ENCODE data around the gene SH3BP4.

SH3BP4 gene

DNA sequence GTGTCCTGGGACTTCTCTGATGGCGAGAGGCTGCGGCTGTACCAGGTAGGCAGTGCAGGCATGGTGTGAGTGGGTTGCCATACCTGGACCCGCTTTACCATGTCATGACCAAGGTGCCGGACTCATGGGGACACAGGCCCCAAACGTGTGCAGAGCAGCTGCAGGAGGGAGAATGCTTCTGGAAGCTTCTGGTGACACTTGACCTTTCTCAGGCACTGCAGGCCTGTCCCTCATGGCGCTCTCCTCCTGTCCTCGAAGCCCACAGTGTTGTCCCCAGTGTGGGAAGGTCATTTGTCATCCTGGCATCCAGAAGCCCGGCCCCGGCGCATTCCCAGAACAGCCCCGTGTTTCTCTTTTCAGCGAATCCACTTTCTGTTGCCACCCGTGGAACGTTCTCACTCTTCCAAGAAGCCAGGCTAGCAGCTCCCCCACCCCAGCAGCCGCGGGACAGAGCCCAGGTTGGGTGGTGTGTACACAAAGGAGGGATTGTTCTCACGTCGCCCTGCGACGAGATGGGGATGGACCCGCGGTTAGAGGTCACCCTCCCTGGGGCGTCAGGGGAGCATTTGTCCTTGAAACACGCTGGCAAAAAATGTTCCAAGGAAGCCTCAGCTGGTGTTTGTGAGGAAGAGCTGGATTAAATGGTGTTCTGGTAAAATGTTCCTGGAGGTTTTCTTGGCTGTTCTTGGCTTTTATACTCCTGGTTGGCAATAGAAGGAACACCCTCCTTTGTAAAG is 43.7 kb downstream of the SH3BP4 start:
- H3K4me3 ChIP-seq (ENCODE audit: control insufficient read depth, low read depth, low read length) = no peak overlapping the region
- TF ChIP-seq, protein P1, sequence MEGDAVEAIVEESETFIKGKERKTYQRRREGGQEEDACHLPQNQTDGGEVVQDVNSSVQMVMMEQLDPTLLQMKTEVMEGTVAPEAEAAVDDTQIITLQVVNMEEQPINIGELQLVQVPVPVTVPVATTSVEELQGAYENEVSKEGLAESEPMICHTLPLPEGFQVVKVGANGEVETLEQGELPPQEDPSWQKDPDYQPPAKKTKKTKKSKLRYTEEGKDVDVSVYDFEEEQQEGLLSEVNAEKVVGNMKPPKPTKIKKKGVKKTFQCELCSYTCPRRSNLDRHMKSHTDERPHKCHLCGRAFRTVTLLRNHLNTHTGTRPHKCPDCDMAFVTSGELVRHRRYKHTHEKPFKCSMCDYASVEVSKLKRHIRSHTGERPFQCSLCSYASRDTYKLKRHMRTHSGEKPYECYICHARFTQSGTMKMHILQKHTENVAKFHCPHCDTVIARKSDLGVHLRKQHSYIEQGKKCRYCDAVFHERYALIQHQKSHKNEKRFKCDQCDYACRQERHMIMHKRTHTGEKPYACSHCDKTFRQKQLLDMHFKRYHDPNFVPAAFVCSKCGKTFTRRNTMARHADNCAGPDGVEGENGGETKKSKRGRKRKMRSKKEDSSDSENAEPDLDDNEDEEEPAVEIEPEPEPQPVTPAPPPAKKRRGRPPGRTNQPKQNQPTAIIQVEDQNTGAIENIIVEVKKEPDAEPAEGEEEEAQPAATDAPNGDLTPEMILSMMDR (IDR thresholded peaks at IDR 0.05; ENCODE audit: control insufficient read depth, insufficient read depth, low read depth, low read length, missing control alignments) = no peak

DNA sequence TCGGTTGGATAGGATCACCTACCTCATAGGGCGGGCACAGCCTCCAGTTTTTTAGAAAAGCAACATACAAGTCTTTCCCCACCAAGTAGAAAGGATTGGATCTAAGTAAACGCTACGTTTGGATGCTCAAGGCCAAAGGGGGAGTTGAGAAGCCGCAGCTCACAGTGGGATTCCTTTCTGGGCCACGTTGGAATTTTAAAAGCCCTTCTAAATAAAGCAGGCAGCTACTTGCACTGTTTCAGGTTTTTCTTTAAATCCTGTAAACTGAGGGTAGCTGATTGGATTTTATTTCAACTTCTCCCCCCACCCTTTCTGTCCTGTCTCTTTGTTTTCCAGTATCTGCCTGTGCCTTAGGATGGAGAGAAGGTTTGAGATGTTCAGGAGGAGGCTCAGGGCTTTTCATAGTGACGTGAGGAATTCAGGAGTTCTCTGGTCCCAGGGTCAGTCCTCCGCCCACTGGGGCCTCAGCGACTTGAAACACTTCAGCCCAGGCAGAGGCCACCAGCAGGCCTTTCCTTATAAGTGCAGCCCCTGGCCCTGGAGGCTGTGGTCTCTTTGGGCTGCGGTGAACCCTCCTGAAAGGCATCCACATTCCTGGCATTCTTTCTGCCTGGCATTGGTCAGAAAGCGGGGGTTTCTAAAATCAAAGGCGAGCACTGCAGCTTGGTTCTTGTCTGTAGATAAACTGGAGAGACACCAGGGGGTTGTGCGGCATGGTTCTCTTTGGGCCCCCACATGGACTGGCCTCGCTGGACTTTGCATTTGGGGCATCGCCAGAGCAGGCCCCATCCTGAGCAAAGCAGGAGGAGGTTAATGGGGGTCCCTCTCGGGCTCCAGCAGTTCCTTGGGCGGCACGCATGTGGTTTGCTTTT is 44.5 kb downstream of the SH3BP4 start:
- H3K4me3 ChIP-seq (ENCODE audit: control insufficient read depth, low read depth, low read length) = no peak overlapping the region
- TF ChIP-seq, protein P1 (IDR thresholded peaks at IDR 0.05; ENCODE audit: control insufficient read depth, insufficient read depth, low read depth, low read length, missing control alignments) = peak; percentile 11
- peak; percentile 25 for DNase-seq (ENCODE audit: low read depth)

More for the DNA sequence above, 43.7 kb downstream of the SH3BP4 start:
- DNase-seq (ENCODE audit: low read depth) = no peak

DNA sequence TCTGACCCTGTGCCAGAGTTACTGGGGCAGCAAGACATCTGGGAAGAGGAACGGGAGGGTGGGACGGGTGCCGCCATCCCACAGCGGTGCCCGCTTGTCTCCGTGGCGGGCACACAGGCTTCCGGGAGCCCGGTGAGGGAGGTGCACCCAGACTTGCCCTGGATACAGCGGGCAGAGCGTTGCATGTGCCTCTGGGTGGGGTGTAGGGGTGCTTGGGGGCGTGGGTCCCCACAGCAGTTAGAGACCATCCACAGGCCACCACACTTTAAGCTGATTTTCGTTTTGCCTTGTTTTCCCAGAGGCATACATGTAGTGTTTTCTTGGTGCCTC is 45.1 kb downstream of the SH3BP4 start:
- no peak overlapping the region for H3K4me3 ChIP-seq (ENCODE audit: control insufficient read depth, low read depth, low read length)
- DNase-seq (ENCODE audit: low read depth) = no peak
- TF ChIP-seq, protein P1 (IDR thresholded peaks at IDR 0.05; ENCODE audit: control insufficient read depth, insufficient read depth, low read depth, low read length, missing control alignments) = no peak

DNA sequence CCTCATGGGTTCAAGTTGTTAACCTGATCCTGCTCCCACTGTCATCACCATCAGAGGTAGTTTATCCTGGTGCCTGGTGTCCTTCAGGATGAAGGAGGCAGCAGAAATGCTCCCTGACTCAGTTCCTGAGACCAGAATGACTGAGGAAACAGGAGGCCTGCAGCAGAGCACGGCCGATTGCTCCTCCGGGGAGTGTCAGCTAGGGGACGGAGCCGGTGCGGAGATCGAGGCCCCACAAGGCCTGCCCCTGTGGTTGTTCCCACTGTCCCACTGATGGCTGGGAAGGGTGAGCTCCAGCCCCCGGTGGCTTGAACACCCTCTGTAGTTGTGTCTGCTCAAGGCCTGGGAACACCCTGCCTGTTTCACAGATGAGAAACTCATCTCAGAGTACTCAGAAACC is 45.6 kb downstream of the SH3BP4 start:
- no peak overlapping the region for H3K4me3 ChIP-seq (ENCODE audit: control insufficient read depth, low read depth, low read length)
- TF ChIP-seq, protein P1 (IDR thresholded peaks at IDR 0.05; ENCODE audit: control insufficient read depth, insufficient read depth, low read depth, low read length, missing control alignments) = no peak
- no peak for DNase-seq (ENCODE audit: low read depth)

DNA sequence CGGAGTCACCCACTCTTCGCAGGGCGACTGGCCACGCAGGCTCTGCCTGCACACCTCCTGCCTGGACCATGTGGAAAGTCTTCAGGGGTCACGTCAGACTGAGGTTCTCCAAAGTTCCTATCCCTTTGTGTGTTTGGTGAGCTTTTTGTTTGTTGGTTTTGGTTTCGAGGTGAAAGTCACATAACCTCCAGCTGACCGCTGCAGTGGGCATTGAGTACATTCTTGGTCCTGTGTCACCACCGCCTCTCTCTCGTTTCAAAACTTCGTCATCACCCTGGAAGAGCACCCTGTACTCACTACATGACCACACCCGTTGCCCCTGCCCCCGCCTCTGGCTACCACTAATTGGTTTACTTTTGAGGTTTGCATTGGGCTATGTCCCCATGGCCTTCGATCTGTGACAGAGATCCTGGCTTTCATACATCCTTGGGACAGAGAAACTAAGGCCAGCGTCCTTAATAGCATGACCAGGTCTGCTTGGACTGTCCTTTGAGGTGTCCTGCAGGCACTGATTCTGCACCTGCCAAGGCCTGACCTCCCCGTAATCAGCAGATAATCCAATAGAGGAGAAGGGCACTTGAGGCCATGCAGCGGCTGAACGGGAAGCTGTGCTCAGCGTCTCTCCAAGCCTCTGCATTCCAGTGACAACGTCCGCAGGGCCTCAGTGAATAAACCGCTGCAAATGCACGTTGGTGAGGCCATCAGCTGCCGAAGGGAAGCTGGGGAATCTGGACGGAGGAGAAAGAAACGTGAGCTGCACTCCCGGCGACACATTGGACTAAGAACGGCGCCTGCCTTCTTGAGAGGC is 46.8 kb downstream of the SH3BP4 start:
- DNase-seq (ENCODE audit: low read depth) = no peak
- TF ChIP-seq, protein P1 (IDR thresholded peaks at IDR 0.05; ENCODE audit: control insufficient read depth, insufficient read depth, low read depth, low read length, missing control alignments) = no peak
- no peak overlapping the region for H3K4me3 ChIP-seq (ENCODE audit: control insufficient read depth, low read depth, low read length)

DNA sequence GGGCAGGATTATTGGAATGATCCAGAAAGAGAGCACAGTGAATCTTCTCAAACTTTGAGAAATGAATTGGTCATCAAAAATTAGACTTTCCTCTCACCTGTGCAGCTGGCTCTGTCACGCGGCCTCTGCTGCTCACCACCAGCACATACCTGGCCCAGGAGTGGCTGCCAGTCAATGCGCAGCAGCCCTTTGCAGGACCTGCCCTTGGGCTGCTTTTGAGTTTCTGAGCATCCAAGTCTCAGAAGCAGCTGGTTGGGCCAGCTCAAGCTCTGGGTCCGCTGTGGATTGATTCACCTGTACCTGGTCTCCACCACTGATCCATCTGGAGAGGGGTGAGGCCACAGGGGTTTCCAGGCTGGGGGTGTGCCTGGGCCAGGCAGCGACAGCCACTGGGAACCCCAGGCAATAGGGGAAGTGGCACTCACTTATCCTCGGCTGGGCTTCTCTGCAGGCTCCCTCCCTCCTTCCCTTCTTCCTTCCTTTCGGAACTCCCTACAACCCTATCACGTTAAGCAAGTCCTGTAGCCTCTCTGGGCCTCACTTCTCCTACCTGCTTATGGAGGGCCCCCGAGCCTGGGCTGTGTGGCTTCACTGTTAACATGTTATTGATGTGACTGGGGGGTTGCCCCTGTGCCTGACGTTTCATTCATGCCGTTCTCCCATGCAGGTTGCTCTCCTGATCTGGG is 48.1 kb downstream of the SH3BP4 start:
- TF ChIP-seq, protein P1 (IDR thresholded peaks at IDR 0.05; ENCODE audit: control insufficient read depth, insufficient read depth, low read depth, low read length, missing control alignments) = no peak
- H3K4me3 ChIP-seq (ENCODE audit: control insufficient read depth, low read depth, low read length) = no peak overlapping the region
- no peak for DNase-seq (ENCODE audit: low read depth)

All from AG09309 (cell line).